Measurements from ENCODE around the gene ADPGK.

The ADPGK gene

DNA sequence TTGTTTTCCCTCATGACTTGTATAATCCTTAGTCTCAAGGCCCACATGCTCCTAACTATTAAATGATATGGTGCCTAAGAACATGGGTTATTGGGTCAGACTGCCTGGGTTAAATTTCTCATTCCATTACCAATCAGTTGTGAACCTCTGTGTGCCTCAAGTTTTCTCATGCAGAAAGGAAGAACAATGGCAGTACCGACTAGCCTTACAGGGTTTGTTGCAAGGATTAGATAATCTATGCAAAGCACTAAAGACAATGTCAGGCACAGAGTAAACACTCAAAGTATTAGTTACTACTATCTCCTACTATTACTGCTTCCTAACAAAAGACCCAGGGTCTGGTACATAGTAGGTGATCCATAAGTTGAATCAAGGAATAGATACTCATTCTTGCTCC is 12.2 kb downstream of the ADPGK start:
- no peak overlapping the region for H3K27ac ChIP-seq (ENCODE audit: low read length, poor library complexity, severe bottlenecking)
- H3K36me3 ChIP-seq (ENCODE audit: control insufficient read depth in 1 of 2, insufficient read depth in 2 of 2, low read depth in 1 of 2, low read length in 2 of 2) = peaks cover 24 to 83% of the 10 kb centered on the region in 2 experiments
- no CpG with 5 or more reads among the region's 1 CpG for WGBS
- H2AK5ac ChIP-seq (ENCODE audit: low read length, severe bottlenecking) = no peak overlapping the region
- H3K14ac ChIP-seq (ENCODE audit: low read length in 2 of 2) = no peak overlapping the region
- no peak overlapping the region for H2AFZ ChIP-seq (ENCODE audit: low read depth, low read length)
- peaks cover 2% of the 10 kb centered on the region for H3K4me1 ChIP-seq (ENCODE audit: control insufficient read depth, insufficient read depth, low read depth, low read length)
- no peak for DNase-seq
- no peak overlapping the region for H3K4ac ChIP-seq (ENCODE audit: low read depth in 1 of 2, low read length in 2 of 2)
- H4K8ac ChIP-seq (ENCODE audit: low read length) = no peak overlapping the region
- peaks cover 37% of the 10 kb centered on the region for H3K79me1 ChIP-seq (replicated peaks; ENCODE audit: low read length, poor library complexity, severe bottlenecking)
- no peak overlapping the region for H2BK120ac ChIP-seq (ENCODE audit: low read depth, low read length)
- H3K18ac ChIP-seq (ENCODE audit: low read depth in 1 of 2, low read length in 2 of 2) = no peak overlapping the region
- no peak overlapping the region for H3K23ac ChIP-seq (ENCODE audit: low read length in 2 of 2)
- no peak overlapping the region for H3K9ac ChIP-seq (ENCODE audit: low read length)
- H3K4me2 ChIP-seq (ENCODE audit: low read length, poor library complexity, severe bottlenecking) = no peak overlapping the region
- H2BK5ac ChIP-seq (ENCODE audit: low read depth, low read length, poor library complexity, severe bottlenecking) = no peak overlapping the region
- H4K91ac ChIP-seq (ENCODE audit: low read length) = no peak overlapping the region
- H2BK12ac ChIP-seq (ENCODE audit: low read length in 2 of 2) = no peak overlapping the region
- no peaks in the 10 kb centered on the region for H3K27me3 ChIP-seq (ENCODE audit: control insufficient read depth in 1 of 2, insufficient read depth in 1 of 2, low read length in 2 of 2)
- no peak overlapping the region for H3K4me3 ChIP-seq (ENCODE audit: insufficient read depth in 1 of 2, low read depth in 1 of 2, low read length in 2 of 2)
- H2BK15ac ChIP-seq (ENCODE audit: low read depth, poor library complexity, severe bottlenecking) = no peak overlapping the region
- H3K9me3 ChIP-seq (ENCODE audit: control insufficient read depth, low read length) = peaks cover 23% of the 10 kb centered on the region

DNA sequence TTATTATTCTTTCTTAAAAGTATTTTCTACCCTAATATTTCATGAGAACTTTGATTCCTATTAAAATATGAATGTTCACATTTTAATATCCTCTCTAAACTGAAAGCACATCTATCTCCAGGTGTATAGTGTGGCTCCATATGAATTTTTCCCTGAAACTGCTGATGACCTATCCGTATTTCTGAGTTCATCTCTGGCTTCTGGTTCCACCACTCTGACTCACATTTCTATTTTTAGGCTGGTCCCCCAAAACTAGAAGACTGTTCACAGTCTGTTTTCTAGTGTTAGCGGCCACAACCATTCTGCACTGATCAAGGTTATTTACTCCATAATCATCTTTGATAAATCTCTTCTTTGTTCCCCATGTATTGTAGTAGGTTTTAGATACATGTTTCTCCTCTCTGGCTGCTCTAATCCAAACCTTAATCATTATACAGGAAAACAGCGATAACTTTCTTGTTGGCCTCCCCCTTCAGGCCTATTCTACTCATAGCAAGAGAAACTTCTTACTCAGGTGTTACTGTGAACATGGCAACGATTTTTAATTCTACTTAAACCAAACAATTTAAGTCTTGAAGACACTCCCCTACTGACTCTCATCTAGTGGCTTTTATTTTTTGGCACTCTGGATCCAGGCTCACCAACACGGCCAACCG is 12.8 kb downstream of the ADPGK start:
- Histone ChIP-seq H3K4me1 (ENCODE audit: control insufficient read depth, insufficient read depth, low read depth, low read length) (no peaks in the 10 kb centered on the region), H4K91ac (ENCODE audit: low read length) (no peak overlapping the region), H2BK5ac (ENCODE audit: low read depth, low read length, poor library complexity, severe bottlenecking) (no peak overlapping the region), H3K79me1 (replicated peaks; ENCODE audit: low read length, poor library complexity, severe bottlenecking) (peaks cover 33% of the 10 kb centered on the region), H3K36me3 (ENCODE audit: control insufficient read depth in 1 of 2, insufficient read depth in 2 of 2, low read depth in 1 of 2, low read length in 2 of 2) (peaks cover 27 to 89% of the 10 kb centered on the region in 2 experiments), H2BK12ac (ENCODE audit: low read length in 2 of 2) (no peak overlapping the region), H3K4me3 (ENCODE audit: insufficient read depth in 1 of 2, low read depth in 1 of 2, low read length in 2 of 2) (no peak overlapping the region), H3K27ac (ENCODE audit: low read length, poor library complexity, severe bottlenecking) (no peak overlapping the region), H3K9ac (ENCODE audit: low read length) (no peak overlapping the region), H3K23ac (ENCODE audit: low read length in 2 of 2) (no peak overlapping the region), H3K27me3 (ENCODE audit: control insufficient read depth in 1 of 2, insufficient read depth in 1 of 2, low read length in 2 of 2) (no peaks in the 10 kb centered on the region), H2BK15ac (ENCODE audit: low read depth, poor library complexity, severe bottlenecking) (no peak overlapping the region), H3K9me3 (ENCODE audit: control insufficient read depth, low read length) (peaks cover 26% of the 10 kb centered on the region), H2BK120ac (ENCODE audit: low read depth, low read length) (no peak overlapping the region), H2AK5ac (ENCODE audit: low read length, severe bottlenecking) (no peak overlapping the region), H3K4me2 (ENCODE audit: low read length, poor library complexity, severe bottlenecking) (no peak overlapping the region), H3K18ac (ENCODE audit: low read depth in 1 of 2, low read length in 2 of 2) (no peak overlapping the region), H4K8ac (ENCODE audit: low read length) (no peak overlapping the region), H2AFZ (ENCODE audit: low read depth, low read length) (no peak overlapping the region), H3K4ac (ENCODE audit: low read depth in 1 of 2, low read length in 2 of 2) (no peak overlapping the region), H3K14ac (ENCODE audit: low read length in 2 of 2) (no peak overlapping the region)
- 90% methylated on average over 5 of the region's 6 CpGs for WGBS
- DNase-seq = peak; percentile 8

DNA sequence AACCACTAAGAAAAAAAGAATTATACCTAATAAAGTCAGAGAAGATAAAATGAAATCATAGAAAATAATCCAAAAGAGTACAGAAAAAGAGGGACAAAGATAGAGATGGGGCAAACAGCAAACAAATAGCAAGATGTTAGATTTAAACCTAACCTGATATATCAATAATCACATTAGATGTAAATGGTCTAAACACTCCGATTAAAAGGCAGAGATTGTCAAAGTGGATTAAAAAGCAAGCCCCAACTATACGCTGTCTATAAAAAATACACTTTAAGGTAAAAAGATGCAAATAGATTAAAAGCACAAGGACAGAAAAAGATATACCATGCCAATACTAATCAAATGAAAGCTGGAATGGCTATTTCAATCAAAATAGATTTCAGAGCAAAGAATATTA is 16.8 kb downstream of the ADPGK start:
- Histone ChIP-seq H2BK5ac (ENCODE audit: low read depth, low read length, poor library complexity, severe bottlenecking) (no peak overlapping the region), H3K4me1 (ENCODE audit: control insufficient read depth, insufficient read depth, low read depth, low read length) (no peaks in the 10 kb centered on the region), H3K4me2 (ENCODE audit: low read length, poor library complexity, severe bottlenecking) (no peak overlapping the region), H3K27me3 (ENCODE audit: control insufficient read depth in 1 of 2, insufficient read depth in 1 of 2, low read length in 2 of 2) (no peaks in the 10 kb centered on the region), H3K27ac (ENCODE audit: low read length, poor library complexity, severe bottlenecking) (no peak overlapping the region), H4K8ac (ENCODE audit: low read length) (no peak overlapping the region), H2AFZ (ENCODE audit: low read depth, low read length) (no peak overlapping the region), H3K18ac (ENCODE audit: low read depth in 1 of 2, low read length in 2 of 2) (no peak overlapping the region), H3K4ac (ENCODE audit: low read depth in 1 of 2, low read length in 2 of 2) (no peak overlapping the region), H3K9ac (ENCODE audit: low read length) (no peak overlapping the region), H3K23ac (ENCODE audit: low read length in 2 of 2) (no peak overlapping the region), H3K36me3 (ENCODE audit: control insufficient read depth in 1 of 2, insufficient read depth in 2 of 2, low read depth in 1 of 2, low read length in 2 of 2) (peaks cover 24 to 87% of the 10 kb centered on the region in 2 experiments), H2AK5ac (ENCODE audit: low read length, severe bottlenecking) (no peak overlapping the region), H3K79me1 (replicated peaks; ENCODE audit: low read length, poor library complexity, severe bottlenecking) (peaks cover 22% of the 10 kb centered on the region), H4K91ac (ENCODE audit: low read length) (no peak overlapping the region), H3K4me3 (ENCODE audit: insufficient read depth in 1 of 2, low read depth in 1 of 2, low read length in 2 of 2) (no peak overlapping the region), H3K9me3 (ENCODE audit: control insufficient read depth, low read length) (peaks cover 26% of the 10 kb centered on the region), H2BK15ac (ENCODE audit: low read depth, poor library complexity, severe bottlenecking) (no peak overlapping the region), H2BK120ac (ENCODE audit: low read depth, low read length) (no peak overlapping the region), H2BK12ac (ENCODE audit: low read length in 2 of 2) (no peak overlapping the region), H3K14ac (ENCODE audit: low read length in 2 of 2) (no peak overlapping the region)
- WGBS = no CpG with 5 or more reads among the region's 2 CpGs
- no peak for DNase-seq

DNA sequence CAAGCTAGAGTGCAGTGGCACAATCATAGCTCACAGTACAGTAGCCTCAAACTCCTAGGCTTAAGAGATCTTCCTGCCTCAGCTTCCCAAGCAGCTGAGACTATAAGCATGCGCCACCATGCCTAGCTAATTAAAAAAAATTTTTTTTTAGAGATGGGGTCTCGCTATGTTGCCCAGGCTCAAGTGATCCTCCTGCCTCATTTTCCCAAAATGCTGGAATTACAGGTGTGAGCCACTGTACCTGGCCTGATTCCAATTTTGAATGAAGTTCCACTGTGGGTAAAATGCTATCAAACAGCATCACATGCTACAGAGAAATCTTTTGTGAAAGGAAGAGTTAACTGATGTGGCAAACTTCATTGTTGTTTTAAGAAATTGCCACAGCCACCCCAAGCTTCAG is 17.5 kb downstream of the ADPGK start:
- no peak overlapping the region for H2BK15ac ChIP-seq (ENCODE audit: low read depth, poor library complexity, severe bottlenecking)

More for the DNA sequence above, 17.5 kb downstream of the ADPGK start:
- WGBS = 100% methylated on average over 2 of the region's 2 CpGs
- H3K79me1 ChIP-seq (replicated peaks; ENCODE audit: low read length, poor library complexity, severe bottlenecking) = peaks cover 24% of the 10 kb centered on the region
- H3K23ac ChIP-seq (ENCODE audit: low read length in 2 of 2) = no peak overlapping the region
- no peak overlapping the region for H2AK5ac ChIP-seq (ENCODE audit: low read length, severe bottlenecking)
- H3K27ac ChIP-seq (ENCODE audit: low read length, poor library complexity, severe bottlenecking) = no peak overlapping the region
- H3K27me3 ChIP-seq (ENCODE audit: control insufficient read depth in 1 of 2, insufficient read depth in 1 of 2, low read length in 2 of 2) = no peaks in the 10 kb centered on the region
- no peak overlapping the region for H2AFZ ChIP-seq (ENCODE audit: low read depth, low read length)
- H3K4me1 ChIP-seq (ENCODE audit: control insufficient read depth, insufficient read depth, low read depth, low read length) = no peaks in the 10 kb centered on the region
- H3K14ac ChIP-seq (ENCODE audit: low read length in 2 of 2) = no peak overlapping the region
- H4K8ac ChIP-seq (ENCODE audit: low read length) = no peak overlapping the region
- H3K18ac ChIP-seq (ENCODE audit: low read depth in 1 of 2, low read length in 2 of 2) = no peak overlapping the region
- H3K9me3 ChIP-seq (ENCODE audit: control insufficient read depth, low read length) = peaks cover 26% of the 10 kb centered on the region
- H3K36me3 ChIP-seq (ENCODE audit: control insufficient read depth in 1 of 2, insufficient read depth in 2 of 2, low read depth in 1 of 2, low read length in 2 of 2) = peaks cover 24 to 86% of the 10 kb centered on the region in 2 experiments
- no peak overlapping the region for H3K4me3 ChIP-seq (ENCODE audit: insufficient read depth in 1 of 2, low read depth in 1 of 2, low read length in 2 of 2)
- DNase-seq = no peak
- no peak overlapping the region for H2BK5ac ChIP-seq (ENCODE audit: low read depth, low read length, poor library complexity, severe bottlenecking)
- no peak overlapping the region for H2BK120ac ChIP-seq (ENCODE audit: low read depth, low read length)
- H3K9ac ChIP-seq (ENCODE audit: low read length) = no peak overlapping the region
- H2BK12ac ChIP-seq (ENCODE audit: low read length in 2 of 2) = no peak overlapping the region
- H3K4me2 ChIP-seq (ENCODE audit: low read length, poor library complexity, severe bottlenecking) = no peak overlapping the region
- no peak overlapping the region for H3K4ac ChIP-seq (ENCODE audit: low read depth in 1 of 2, low read length in 2 of 2)
- H4K91ac ChIP-seq (ENCODE audit: low read length) = no peak overlapping the region
